ENCODE data around the gene ATF7. TPM values are rescaled to one million over a fixed set of nuclear protein-coding genes. Genes with fewer than 3 reads are reported as not detected.
A peak's percentile ranks its signal among the peaks of the same experiment; 100 is the strongest.

Gene ATF7
- polyA plus RNA-seq, 3 donors: 21.7 to 27.9 (median 24.4) TPM

- Mint-ChIP-seq H3K9me3 (peaks cover 0 to 5% (median 0%) of the 10 kb centered on the region in 7 donors), H3K4me1 (peaks cover 8% of the 10 kb centered on the region), H3K27ac (peak overlapping the region in 2 of 7 donors; percentile 30 to 46), H3K36me3 (peaks cover 11 to 21% of the 10 kb centered on the region in 2 donors), H3K4me3 (no peak overlapping the region), H3K27me3 (ENCODE audit: low read depth in 3 of 3) (no peaks in the 10 kb centered on the region)
- Histone ChIP-seq H3K9me3 (replicated peaks in 1 of 2; ENCODE audit: control insufficient read depth in 1 of 2, insufficient read depth in 1 of 2, low read length in 2 of 2) (no peaks in the 10 kb centered on the region), H3K4me1 (ENCODE audit: control insufficient read depth in 1 of 2, insufficient read depth in 2 of 2, low read length in 2 of 2) (peaks cover 0 to 2% of the 10 kb centered on the region in 2 donors), H4K20me1 (ENCODE audit: insufficient read depth, low read length) (peaks cover 14% of the 10 kb centered on the region), H3K27me3 (ENCODE audit: control insufficient read depth in 2 of 2, insufficient read depth in 2 of 2, low read length in 2 of 2) (no peaks in the 10 kb centered on the region), H3K36me3 (replicated peaks in 1 of 2; ENCODE audit: control insufficient read depth in 1 of 2, insufficient read depth in 2 of 2, low read length in 2 of 2) (peaks cover 0 to 17% of the 10 kb centered on the region in 2 donors), H3K27ac (ENCODE audit: low read depth in 1 of 2, low read length in 2 of 2) (no peak overlapping the region), H3K9ac (ENCODE audit: insufficient read depth, low read length, poor library complexity, severe bottlenecking) (no peak overlapping the region), H2AFZ (ENCODE audit: insufficient read depth, low read depth, low read length, poor library complexity, severe bottlenecking) (no peak overlapping the region), H3K79me2 (ENCODE audit: insufficient read depth, low read length) (peaks cover 23% of the 10 kb centered on the region), H3K4me2 (replicated peaks; ENCODE audit: extremely low read depth, low read length, poor library complexity, severe bottlenecking) (no peak overlapping the region), H3K4me3 (replicated peaks in 1 of 3; ENCODE audit: low read depth in 2 of 3, low read length in 3 of 3) (no peak overlapping the region)
- no peak for DNase-seq
- no CpG with 5 or more reads among the region's 1 CpG for WGBS (ENCODE audit: insufficient coverage)
- TF ChIP-seq, protein P1, sequence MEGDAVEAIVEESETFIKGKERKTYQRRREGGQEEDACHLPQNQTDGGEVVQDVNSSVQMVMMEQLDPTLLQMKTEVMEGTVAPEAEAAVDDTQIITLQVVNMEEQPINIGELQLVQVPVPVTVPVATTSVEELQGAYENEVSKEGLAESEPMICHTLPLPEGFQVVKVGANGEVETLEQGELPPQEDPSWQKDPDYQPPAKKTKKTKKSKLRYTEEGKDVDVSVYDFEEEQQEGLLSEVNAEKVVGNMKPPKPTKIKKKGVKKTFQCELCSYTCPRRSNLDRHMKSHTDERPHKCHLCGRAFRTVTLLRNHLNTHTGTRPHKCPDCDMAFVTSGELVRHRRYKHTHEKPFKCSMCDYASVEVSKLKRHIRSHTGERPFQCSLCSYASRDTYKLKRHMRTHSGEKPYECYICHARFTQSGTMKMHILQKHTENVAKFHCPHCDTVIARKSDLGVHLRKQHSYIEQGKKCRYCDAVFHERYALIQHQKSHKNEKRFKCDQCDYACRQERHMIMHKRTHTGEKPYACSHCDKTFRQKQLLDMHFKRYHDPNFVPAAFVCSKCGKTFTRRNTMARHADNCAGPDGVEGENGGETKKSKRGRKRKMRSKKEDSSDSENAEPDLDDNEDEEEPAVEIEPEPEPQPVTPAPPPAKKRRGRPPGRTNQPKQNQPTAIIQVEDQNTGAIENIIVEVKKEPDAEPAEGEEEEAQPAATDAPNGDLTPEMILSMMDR (IDR thresholded peaks at IDR 0.05): no peak
- intact Hi-C loops (cut with micrococcal nuclease): no loop called here
These were observed 67.6 kb downstream of the ATF7 start for GRCh38 chr12:53558631-53559030.

DNA sequence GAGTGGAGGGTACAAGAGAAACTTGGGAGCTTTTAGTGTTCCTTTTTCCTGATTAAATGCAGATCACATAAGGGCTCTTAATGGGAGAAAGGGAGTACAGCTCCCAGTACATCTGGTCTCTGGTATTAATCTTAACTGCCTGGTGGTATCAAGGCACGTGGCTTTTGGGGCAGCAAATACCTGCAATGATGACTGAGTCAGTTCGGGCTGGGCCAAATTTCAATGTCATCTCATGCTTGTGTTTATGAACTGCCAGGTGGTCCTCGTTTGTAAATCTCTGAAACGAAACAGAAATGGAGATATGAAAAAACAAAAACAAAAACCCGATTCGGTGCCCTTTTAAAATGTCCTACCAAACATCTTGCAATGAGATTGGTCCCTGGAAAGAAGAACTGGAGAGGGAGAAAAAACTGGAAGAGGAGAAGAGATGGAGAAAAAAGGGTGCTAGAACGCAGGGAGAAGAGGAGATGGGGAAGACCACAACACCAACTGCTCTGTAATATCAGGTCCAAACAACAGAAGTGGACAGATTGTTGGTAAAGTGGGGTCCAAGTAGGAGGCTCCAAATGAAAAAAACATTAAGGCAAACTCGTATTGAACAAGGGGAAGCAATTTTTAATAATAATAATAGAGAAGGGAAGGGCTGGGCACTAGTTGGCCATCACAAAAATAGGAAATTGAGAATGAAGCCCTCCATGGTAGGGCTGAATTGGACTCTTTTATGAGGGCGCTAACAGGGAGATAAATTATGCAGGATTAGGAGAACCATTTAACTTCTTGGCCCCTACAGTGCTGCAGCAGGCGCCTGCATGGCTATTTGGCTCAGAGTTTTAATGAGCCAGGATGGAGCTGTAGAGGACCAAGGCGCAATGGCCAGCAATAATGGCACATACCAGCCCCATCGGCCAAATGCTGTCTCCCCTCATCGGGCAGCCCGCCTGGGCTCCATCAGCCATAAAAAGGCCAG lies 73.5 kb downstream of the ATF7 start:
- H3K36me3 Mint-ChIP-seq: peaks cover 39 to 59% of the 10 kb centered on the region in 2 donors
- no peaks in the 10 kb centered on the region for H4K20me1 ChIP-seq (ENCODE audit: insufficient read depth, low read length)
- no peak overlapping the region for H3K4me3 Mint-ChIP-seq
- H3K79me2 ChIP-seq (ENCODE audit: insufficient read depth, low read length): peaks cover 7% of the 10 kb centered on the region
- H3K27ac Mint-ChIP-seq: peak overlapping the region in 2 of 7 donors; percentile 6 to 16
- no peaks in the 10 kb centered on the region for H3K9me3 ChIP-seq (replicated peaks in 1 of 2; ENCODE audit: control insufficient read depth in 1 of 2, insufficient read depth in 1 of 2, low read length in 2 of 2)
- peaks cover 33 to 60% of the 10 kb centered on the region in 2 donors for H3K36me3 ChIP-seq (replicated peaks in 1 of 2; ENCODE audit: control insufficient read depth in 1 of 2, insufficient read depth in 2 of 2, low read length in 2 of 2)
- H3K4me1 ChIP-seq (ENCODE audit: control insufficient read depth in 1 of 2, insufficient read depth in 2 of 2, low read length in 2 of 2): no peaks in the 10 kb centered on the region
- H3K9me3 Mint-ChIP-seq: peaks cover 0 to 5% (median 0%) of the 10 kb centered on the region in 7 donors
- no peaks in the 10 kb centered on the region for H3K27me3 Mint-ChIP-seq (ENCODE audit: low read depth in 3 of 3)
- intact Hi-C loops (cut with micrococcal nuclease): no loop called here
- 95% methylated on average over 7 of the region's 14 CpGs for WGBS (ENCODE audit: insufficient coverage)
- no peak for DNase-seq
- no peaks in the 10 kb centered on the region for H3K4me1 Mint-ChIP-seq
- H3K4me2 ChIP-seq (replicated peaks; ENCODE audit: extremely low read depth, low read length, poor library complexity, severe bottlenecking): no peak overlapping the region
- H3K9ac ChIP-seq (ENCODE audit: insufficient read depth, low read length, poor library complexity, severe bottlenecking): no peak overlapping the region
- peak overlapping the region in 1 of 2 donors; percentile 26 for H3K27ac ChIP-seq (ENCODE audit: low read depth in 1 of 2, low read length in 2 of 2)
- H2AFZ ChIP-seq (ENCODE audit: insufficient read depth, low read depth, low read length, poor library complexity, severe bottlenecking): no peak overlapping the region
- H3K27me3 ChIP-seq (ENCODE audit: control insufficient read depth in 2 of 2, insufficient read depth in 2 of 2, low read length in 2 of 2): no peaks in the 10 kb centered on the region
- H3K4me3 ChIP-seq (replicated peaks in 1 of 3; ENCODE audit: low read depth in 2 of 3, low read length in 3 of 3): no peak overlapping the region
- TF ChIP-seq, protein P1 (IDR thresholded peaks at IDR 0.05): no peak

Measured in CD14-positive monocyte (primary cell).